ENCODE measurements around the gene RAC2.

The RAC2 gene

DNA sequence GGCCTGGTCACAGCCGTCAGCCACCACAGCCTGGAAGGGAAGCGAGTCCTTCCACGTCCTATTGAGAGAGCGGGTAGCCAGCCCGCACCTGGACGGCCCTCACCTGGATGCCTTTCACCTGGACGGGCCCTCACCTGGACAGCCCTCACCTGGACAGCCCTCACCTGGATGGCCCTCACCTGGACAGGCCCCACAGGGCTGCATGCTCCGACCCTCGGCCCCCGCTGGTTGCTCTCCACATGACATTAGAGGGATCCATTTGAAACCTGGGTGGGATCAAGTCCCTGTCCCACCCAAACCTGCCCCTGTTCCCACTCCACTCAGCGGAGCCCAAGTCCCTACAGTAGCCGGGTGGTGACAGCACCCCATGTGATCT lies 59.7 kb downstream of the RAC2 start:
- DNase-seq, result no peak

DNA sequence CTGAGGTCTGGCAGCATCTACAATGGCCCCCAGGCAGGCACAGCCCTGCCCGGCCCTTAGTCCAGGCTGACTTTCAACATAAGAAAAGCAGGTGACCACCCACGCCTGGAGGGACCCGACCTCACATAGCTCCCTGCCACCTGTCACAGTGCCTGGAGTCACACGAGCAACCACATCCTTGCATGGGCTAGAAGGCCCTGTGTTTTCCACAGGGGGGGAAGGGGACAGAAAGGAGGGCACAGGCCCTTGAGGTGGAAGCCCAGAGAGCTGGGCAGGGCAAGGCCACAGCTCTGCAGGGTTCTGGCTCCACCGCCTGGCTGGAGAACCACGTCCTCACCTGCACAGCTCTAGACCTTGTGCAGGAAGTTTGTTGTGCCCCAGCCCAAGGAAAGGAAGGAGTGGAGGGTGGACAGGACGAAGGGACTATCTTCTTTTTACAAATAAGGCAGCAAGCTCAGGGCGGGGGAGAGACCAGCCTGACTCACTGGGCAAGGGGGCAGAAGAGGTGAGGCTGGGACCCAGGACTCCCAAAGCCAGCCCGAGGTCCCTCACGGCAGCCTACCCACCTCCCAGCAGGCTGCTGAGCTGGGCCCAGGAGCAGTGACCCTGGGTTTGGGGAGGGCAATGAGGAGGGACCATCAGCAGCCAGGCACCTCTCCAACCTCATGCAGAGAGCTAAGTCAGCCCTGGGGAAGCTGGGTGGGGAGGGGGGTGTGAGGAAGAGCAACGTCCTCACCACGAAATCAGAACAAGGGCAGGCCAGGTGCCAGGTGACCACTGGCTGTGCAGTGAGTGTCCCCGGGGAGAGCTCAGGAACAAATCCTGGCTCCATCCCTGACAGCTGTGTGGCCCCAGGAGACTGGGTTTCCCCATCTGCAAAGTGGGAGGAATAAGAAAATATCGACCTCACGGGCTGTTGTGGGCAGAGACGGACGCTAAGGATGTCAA lies 60.4 kb downstream of the RAC2 start:
- no peak for DNase-seq

DNA sequence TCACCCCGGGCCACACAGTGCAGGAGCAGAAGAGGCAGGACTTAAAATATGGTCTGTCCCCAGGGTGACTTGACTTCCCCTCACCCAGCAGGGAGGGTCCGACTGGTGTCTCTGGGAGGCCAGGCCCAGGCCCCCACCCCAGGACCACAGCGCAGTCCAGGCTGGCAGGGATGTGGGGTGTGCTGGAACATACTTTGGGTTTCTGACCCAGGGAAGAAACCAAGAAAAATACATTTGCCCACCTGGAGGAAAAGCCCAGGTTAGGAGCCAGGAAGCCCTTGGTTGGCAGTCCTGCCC lies 61.2 kb downstream of the RAC2 start:
- DNase-seq, result no peak

DNA sequence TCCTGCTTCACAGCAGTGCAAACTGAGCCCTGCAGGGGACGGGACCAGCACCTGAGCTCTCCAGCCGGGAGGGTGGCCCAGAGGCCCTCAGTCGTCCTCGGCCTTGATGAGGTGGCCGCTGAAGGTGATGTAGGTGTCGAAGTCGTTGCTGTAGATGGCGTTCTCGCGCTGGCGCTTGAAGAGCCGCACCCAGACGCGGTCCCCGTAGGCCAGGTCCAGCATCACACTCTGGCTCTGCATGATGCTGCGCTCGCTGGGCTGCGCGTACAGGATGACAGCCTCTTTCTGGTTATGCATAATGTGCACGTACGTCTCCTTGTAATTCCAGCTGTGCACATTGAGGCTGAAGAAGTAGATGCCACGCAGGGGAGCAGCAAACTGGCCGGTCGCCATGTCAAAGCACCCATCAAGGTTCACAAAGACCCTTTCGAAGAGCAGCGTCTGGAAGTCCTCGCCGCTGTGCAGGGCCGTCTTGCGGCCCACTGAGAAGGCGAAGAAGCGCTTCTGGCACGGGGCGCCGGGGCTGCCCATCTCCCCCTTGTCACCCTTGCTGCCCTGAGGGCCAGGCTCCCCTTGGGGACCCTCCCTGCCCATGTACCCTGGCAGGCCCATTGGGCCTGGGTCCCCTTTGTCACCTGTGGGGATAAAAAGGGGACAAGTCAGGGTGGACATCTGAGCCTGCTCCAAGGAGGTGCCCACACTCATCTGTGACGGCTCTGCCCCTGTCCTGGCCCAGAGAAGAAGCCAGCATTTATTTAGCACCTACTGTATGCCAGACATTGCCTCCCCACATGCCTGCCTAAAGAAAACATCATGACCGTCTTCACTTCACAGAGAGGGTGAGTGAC lies 61.7 kb downstream of the RAC2 start:
- DNase-seq, result no peak

DNA sequence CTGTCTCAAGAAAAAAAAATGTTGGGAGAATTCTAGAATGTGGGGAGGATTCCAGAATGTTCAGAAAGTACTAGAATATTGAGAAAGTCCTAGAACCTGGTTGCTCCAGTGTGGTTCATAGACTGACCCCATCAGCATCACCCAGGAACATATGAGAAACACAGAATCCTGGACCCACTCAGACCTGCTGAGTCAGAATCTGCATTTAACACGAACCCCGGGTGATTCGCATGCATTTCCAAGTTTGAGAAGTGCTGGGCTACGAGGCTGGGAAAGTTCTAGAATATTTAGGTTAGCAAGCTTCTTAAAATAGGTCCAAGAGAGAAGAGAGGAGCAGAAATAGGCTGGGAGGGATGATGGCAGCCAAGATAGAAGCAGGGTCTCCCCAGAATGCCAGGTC lies 62.4 kb downstream of the RAC2 start:
- no peak for DNase-seq

DNA sequence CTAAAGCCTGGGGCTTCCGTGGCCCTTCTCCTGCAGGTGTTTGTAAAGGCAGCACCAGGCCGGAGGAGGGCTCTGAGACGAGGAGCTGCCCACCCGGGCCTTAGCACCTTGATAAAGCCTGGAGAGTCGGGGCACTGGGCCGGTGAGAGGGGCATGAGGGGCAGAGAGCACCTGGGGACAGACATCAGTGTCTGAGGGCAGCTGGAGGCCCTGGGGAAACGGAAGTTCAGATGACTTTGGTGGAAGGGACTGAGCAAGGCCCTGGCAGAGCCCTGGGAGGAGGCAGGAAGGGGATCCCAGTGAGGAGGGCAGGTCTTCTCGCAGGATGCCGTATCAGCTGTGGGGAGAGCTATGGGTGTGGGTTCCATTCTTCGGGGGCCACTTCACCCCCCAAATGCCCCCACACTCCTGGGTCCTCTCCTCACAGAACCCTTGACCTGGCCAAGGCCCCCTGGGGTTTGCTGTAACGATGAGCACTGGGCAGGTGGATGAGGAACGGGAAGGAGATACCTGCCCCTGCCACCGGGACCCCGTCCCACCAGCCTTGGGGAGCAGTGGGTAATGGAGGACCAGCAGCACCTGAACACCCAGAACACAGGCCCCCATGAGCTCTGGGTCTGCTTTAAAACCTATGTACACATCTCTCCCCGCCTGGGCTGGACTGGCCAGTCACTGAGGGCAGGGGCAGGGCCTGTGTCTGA lies 63.4 kb downstream of the RAC2 start:
- no peak for DNase-seq

DNA sequence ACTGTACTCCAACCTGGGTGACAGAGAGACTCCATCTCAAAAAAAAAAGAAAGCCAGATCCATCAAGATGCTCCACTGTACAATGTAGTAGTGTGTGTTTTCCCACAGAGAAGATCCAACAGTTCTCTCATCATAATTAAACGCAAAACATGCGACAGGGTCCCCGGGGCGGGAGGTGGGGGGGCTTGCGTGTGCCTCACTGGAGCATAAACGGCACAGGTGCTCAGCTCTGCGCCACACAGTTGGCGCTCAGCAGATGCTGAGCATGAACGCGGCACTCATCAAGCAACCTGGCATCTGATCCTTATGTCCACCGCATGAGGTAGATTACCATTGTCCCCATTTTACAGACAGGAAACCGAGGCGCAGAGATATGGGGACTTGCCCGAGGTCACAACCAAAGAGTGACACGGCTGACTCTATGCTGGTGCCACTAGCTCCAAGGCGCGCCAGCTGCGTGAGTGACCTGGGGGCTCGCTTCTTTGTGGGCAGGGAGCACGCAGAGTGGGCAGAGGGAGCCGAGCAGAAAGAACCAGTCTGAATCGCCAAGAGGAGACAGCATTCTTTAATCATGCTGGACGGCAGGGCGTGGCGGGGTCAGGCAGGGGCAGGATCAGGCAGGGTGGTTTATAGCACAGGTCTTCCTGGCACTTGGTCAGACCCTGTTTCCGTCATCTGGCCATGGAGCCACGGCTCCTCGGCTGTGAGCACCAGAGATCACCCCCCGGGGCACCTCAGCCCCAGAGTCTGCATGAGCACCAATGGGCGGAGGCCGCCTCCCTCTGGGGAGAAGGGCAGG lies 64.2 kb downstream of the RAC2 start:
- DNase-seq, result no peak

DNA sequence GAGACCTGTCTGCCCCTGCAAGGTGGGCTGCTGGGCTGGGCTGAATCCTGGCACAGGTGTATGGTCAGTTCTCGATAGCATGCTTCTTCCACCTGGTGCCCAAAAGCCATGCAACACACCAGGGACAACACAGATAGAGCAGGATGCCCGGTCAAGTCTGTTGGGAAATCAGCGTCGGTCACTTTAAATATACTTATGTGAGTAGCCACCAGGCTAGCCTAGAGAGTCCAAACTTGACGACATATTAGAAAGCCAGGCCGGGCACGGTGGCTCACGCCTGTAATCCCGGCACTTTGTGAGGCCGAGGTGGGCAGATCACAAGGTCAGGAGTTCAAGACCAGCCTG lies 65.0 kb downstream of the RAC2 start:
- DNase-seq, result no peak

DNA sequence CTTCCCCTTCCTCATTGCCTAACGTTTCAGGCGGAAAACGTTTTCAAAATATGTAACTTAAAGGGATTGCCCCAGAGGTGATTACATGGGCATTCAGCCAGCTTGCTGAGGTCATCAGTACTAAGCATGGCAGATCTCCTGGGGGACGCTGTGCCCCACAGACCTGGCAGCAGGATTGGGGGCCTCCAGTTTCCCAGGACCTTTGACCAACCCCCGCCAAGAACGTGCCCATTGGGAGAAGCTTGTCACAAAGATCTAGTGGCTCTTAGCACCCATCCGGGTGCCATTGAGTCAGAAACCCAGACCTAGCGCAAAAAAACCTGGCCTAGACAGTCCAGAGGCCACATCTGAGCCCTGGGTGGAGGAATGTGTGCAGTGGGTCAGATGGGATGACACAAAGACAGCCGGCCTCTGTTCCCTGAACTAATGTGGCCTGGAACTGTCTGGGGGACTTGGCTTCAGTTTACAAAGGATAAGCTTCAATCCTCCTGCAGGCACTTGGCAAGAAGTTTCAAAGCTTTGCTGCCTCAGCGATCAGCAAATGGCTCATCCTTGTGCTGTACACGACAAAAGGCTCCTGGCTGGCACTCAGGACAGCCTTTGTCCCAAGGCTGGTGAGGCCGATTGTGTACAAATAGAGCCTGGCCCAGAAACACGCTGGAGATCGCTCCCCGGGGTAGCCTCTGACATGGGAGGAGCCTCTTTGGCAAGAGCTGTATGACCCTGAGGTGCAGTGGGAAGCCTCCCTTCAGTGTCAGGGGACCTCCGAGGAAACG lies 65.5 kb downstream of the RAC2 start:
- no peak for DNase-seq

DNA sequence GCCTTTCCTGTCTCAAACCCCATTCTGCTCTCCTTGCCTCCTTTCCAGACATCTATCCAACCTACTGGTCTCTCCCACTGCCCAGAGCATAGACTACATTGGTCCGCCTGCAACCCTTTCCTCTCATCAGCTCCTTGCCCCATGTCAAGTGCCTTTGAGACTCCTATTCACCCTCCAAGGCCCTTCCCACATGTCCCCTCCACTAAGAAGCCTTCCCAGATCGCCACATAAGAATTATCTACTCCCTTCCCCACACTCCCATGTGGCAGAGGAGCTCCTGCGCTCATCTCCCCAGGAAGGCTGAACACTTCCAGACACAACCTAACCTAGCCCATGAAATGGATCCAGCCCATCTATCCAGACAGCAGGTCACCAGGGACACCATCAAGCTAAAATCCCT lies 66.3 kb downstream of the RAC2 start:
- DNase-seq, result no peak

DNA sequence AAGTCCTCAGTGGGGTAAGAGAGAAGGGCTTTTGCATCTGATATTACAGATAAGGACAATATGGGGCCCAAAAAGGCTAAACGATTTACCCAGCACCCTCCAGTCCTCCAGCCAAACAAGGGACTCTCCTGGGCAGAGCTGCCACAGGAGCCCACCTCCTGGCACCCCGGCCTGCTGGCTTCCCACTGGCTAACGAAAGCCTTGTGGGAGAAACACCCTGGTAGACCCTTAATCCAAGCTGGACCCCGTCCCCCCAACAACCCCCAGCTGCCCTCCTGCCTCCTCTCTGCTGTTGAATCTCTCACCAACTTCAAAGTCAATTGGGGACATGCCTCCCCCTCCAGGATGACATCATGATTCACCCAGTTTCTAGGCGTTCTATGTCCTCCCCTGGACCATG lies 66.8 kb downstream of the RAC2 start:
- no peak for DNase-seq

DNA sequence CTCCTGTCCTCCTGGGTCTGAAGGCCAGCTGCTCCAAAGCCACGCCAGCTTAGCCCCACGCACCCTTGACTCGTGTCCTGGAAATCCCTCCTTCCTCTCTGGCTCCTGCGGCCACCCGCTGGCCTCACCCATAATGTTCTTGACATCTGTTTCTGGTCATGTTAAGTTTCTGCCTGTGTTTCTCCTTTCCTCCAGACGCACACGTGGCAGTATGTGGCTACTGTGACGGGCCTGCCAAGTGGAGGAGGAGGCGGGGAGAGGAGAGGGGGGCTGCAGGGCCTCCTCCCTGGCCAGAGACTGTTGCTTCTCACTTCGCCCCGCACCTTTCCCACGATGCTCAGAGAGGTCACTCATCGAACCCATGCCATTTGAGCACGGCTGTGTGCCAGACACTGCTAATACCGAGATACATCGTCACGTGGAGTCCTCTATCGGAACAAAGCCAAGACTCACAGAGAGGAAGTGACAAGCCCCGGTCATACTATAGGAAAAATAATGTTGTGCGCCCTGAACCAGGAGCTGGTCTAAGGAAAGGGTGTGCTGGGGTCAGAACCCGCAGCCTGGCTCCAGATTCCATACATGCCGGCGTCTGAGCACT lies 67.5 kb downstream of the RAC2 start:
- DNase-seq, result no peak

DNA sequence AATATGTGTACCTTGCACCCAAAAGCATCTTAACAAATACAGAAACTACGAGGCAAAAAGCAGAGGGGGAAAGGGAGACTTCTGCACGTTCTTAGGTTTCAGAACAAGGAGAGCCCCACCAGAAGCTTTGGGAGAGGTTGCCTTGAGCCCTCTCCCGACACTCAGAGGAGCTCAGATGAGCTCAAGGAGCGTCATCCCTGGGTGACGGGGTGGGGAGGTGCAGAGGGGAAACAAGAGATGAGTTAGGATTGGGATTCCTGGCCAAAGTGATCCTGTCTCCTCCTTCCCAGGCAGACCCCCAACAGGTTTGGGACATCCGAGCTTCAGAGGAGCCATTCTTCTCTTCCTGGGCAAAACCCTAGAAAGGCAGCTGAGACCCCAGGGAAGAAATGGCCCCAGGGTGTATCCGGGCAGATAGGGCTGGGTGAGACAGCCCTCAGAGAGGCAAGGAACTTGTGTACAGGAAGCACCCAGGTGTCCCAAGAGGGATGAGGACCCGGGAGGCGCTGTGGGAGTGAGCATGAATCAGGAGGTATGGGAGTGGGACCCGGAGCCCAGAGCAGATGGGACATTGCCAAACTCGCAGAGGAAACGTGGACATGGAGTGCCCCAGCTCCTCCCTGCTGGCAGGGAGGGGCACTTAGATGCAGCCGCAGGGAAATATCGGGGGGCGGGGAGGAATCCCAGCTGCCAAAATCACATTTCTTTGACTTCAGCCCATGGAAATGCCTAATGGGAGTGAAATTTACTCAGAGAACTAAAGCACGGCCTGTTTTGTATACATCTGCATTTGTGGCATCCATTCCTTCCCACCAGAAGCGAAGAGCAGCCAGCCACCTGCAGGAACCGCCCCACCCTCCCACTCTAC lies 68.4 kb downstream of the RAC2 start:
- no peak for DNase-seq

Measured in CD4-positive, alpha-beta T cell treated with Interleukin-4 for 4 hours (primary cell).